ENCODE data around the gene KCNA10. TPM values are rescaled to one million over a fixed set of nuclear protein-coding genes. Genes with fewer than 3 reads are reported as not detected.

The KCNA10 gene
- total RNA-seq, 1 donor from 2014 or later: not detected

DNA sequence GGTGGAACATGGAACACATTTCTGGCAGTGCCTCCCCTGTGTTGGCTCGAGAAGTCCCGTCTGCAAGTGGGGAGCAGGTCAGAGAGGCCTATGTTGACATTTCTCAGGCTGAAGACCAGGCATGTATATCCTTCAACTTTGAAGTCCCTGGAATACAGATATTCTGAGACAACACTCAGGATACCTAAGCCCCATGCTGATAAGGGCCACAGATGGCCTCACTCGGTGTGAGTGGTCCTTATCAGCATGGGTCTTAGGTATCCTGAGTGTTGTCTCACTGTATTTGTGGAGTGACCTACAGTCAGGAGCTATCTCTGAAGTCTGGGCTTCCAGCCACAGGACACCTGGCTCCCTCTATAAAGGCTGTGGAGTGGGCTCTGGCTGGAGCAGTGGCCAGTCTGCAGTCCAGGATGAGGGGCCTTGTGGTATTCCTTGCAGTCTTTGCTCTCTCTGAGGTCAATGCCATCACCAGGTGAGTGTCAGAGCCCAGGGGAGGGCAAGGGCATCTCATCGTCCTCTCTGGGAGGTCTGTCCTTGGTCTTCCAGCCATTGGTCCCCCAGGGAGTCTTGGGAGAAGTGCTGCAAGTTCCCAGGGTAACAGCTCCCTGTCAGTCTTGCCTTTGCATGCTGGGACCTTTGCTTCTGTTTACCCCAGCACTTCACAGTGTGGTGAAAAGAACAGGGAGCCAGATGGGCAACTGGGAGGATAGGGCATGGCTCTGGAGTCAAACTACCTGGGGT, 38.4 kb downstream of the KCNA10 start:
- intact Hi-C loops (cut with micrococcal nuclease): no loop called here

DNA sequence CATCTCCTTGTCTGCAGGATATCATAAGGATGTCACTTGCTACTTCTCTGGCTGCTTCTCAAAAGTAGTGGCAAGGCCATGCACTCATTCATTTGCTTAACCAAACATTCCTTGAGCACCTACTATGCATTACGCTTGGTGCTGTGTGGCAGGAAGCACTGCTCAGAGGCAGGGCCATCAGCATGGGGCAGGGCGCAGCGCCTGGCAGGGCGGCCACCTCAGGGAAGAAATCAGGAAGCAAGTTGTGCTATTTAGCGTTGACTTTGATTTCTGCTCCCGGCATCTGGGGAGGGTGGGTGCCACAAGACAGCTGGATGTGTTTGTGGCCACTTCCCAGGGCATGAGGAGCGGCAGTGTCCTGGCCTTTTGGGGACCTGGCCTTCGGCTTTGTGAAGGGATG, 40.1 kb downstream of the KCNA10 start:
- intact Hi-C loops (cut with micrococcal nuclease): no loop called here

DNA sequence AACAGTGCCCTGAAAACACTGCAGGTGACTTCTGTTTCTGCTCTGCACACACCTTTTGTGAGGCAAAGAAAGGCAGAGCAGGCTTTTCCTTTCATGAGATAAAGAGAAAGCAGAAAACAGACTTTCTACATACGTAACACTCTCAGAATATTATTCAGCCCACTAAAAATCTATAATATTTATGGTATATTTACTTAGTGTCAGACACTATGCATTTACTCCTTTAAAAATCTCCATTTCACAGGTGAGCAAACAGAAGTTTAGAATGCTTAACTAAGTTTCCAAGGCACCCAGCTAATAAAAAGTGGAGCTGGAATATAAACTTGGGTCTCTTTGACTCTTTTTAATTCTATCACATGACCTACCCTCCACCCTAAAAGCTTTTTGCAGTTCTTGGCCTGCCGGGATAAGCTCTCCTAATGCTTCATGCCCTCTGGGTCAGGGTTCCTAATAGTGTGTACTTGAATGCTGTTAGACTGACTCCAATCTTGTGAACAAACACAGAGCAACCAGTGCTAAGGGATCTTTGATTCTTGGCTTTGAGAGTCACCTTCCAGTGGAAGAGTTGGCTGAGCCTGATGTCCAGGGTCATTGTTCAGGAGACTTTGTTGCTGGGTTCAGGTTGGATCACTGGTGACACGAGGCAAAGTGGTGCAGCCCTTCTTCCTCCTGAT, 40.9 kb downstream of the KCNA10 start:
- intact Hi-C loops (cut with micrococcal nuclease): no loop called here

DNA sequence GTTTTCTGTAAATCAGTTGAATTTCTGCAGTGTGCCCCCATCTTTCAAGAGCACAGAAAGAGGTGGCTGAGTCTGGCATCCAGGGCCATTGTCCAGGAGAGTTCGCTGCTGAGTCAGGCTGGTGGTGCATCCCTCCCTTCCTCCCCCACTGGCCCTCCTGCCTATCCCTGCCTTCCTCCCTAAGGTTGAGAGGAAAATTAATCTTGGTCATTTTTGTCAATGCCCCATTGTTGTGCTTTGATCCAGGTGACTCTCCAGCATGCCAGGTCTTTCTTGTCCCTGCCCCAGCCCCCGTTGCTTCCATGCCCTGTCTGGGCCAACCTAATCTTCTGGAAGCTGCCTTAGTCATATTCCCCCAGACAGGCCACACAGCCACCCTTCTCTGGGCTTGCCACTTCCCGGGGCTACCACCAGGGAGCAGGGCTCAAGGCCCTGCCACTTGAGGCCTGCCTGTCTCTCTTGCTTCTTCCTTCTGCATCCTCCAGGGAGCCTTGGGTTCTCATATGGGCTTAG, 41.5 kb downstream of the KCNA10 start:
- intact Hi-C loops (cut with micrococcal nuclease): no loop called here

DNA sequence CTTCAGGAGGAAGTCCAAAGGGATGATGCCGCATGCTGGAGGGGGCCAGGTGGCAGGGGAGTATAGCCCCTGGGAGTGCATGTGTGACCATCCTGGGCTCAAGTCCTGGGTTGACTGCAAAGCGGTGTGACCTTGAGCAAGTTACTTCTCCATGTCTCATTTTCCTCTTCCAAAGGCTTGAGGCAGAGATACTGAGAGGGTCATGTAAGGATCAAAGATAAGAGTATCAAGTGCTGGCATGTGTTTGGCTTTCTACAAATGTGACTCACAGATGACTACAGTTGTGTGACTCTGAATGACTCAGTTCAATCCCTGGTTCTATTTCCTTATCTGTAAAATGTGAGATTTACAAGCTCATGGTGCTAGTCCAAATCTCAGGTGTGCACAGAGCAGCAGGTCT, 41.9 kb downstream of the KCNA10 start:
- intact Hi-C loops (cut with micrococcal nuclease): no loop called here

DNA sequence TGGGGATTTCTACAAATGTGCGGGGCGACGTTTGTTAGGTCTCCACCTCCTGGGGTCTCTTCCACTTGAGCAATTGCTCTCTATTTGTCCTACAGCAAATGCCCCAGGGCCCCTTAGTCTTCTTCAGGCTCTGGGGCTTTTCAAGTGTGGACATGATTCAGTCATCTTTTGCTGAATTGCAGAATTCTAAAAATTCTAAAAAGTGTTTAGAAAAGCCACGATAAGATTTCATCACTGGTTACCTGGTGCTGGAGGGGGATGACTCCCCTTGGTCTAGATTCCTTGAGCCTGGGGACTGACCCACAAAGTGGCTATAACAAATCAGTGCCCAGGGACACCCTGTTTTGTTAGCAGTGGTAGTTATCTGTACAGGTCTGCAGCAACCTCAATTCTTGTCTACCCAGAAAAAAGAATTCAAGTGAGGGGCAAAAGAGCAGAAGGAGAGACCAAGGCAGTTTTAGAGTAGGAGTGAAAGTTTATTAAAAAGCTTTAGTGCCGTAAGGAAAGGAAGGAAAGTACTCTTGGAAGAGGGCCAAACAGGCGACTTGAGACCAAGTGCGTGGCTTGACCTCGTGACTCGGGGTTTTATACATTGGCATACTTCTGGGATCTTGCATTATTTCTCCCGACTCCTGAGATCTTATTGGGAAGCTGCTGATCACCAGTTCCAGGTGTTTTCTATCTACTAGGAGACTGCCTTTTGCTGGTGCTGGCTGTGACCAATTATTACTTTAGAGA, 42.8 kb downstream of the KCNA10 start:
- intact Hi-C loops (cut with micrococcal nuclease): no loop called here

DNA sequence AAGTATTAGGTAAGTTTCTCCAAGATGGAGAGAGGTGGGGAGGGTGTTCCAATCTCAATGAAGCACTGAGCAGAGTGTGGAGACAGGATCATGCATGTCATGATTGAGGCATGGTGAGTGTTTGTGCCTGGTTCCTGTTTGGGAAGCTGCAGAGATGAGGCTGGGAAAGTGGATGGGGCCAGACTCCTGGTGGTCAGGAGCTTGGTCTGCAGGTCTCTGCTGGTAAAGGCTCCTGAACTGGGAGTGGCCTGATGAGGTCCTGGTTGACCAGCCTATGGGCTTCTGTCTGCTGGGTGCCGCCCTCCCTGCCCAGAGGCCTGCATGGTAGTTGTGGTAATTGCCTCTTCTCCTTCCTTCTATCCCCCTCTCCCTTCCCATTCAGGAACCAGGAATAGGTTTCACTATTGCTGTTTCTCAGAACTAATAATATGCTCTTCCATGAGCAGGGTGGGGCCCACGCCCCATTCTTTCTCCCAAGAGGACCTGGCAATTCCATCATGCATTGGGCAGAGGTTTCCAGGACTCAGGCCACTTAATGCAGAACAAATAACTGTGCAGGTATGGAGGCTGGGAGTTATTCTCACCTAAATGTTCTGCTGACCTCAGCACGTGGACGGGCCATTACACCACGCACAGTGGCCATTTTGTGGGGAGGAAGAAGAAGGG, 43.5 kb downstream of the KCNA10 start:
- intact Hi-C loops (cut with micrococcal nuclease): no loop called here

DNA sequence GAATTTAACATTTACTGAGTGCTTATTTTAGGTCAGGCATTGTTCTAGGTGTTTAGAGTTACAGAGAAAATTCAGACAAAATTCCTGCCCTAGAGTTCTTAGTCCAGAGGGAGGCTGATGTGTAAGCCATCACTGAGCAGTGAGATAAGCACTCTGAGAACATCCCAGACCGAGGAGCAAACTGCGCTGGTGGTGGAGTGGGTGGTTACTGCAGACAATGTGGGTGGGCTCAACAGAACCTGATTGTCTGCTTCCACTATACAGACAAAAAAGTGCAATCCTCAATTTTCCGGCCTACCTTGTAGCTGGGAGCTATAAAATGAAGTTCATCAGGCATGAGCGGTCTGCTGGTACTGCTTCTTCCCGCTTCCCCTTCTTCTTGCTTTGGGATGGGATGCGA, 44.5 kb downstream of the KCNA10 start:
- intact Hi-C loops (cut with micrococcal nuclease): no loop called here

DNA sequence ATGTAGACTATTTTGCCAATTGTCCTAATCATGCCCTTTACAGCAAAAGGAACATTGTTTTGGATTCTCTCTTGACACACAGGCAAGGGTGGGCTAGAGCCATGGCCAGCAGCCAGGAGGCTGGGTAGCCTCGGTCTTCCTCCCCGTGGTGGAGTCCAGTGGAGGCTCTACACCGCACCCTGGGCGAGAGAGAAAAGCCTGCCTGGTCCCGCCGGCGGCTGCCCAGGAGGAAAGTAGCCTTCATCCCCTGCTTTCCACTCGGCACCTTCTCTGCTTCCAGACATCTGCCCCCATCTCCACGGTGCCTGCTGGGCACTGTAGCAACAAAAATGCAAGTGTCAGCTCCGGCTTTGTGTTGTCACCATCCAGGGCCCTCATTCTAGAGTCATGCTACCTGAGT, 46.4 kb downstream of the KCNA10 start:
- intact Hi-C loops (cut with micrococcal nuclease): no loop called here

DNA sequence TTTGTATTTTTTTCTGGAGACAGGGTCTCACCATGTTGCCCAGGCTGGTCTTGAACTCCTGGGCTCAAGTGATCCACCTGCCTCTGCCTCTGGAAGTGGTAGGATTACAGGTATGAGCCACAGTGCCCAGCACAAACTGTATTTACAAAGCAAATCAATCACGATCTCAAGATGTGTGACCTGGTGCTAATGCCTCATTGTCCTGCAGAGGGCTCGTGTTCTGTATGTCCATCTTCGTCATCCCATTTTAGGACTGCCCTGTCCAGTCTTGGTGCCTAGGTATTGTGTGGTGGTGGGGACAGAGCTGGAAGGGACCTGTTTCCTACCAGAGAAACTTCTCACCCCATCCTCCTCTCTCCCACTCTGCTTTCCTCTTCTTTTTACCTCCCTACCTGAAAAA, 47.8 kb downstream of the KCNA10 start:
- intact Hi-C loops (cut with micrococcal nuclease): no loop called here

Other genes starting within 250 kb of the KCNA10 start
- gene RBM15, start 179.8 kb downstream of the KCNA10 start, total RNA-seq: 55.2 and 57.4 TPM in 2 replicates
- 0.15 and 0.56 TPM in 2 replicates for gene SLC16A4, start 128.1 kb downstream of the KCNA10 start, total RNA-seq
- gene LAMTOR5, start 111.5 kb downstream of the KCNA10 start, total RNA-seq: 142 and 146 TPM in 2 replicates
- 0.15 TPM in 1 of 2 replicates, not detected in the other for gene PROK1, start 68.0 kb downstream of the KCNA10 start, total RNA-seq
- 10.7 and 12.9 TPM in 2 replicates for gene KCNA2, start 87.2 kb upstream of the KCNA10 start, total RNA-seq
- gene KCNA3, start 155.8 kb upstream of the KCNA10 start, total RNA-seq: 113 and 115 TPM in 2 replicates

All from T-helper 1 cell treated with Interleukin-12 subunit alpha and Interleukin-12 subunit beta and Interleukin-4 antibody, amounts not matched to agents 30 ng/mL and 1 ng/mL, for 36 hours (primary cell).